CD4-positive, alpha-beta T cell treated with Interleukin-17A for 1 hour (primary cell): Measurements from ENCODE around the gene ASB10.
A peak's percentile ranks its signal among the peaks of the same experiment; 100 is the strongest.

ENCODE experiments used
- DNase-seq: peaks from one replicate; pipeline ENCODE4 v3.0.0-alpha.2; 2020

ASB10 gene

DNA sequence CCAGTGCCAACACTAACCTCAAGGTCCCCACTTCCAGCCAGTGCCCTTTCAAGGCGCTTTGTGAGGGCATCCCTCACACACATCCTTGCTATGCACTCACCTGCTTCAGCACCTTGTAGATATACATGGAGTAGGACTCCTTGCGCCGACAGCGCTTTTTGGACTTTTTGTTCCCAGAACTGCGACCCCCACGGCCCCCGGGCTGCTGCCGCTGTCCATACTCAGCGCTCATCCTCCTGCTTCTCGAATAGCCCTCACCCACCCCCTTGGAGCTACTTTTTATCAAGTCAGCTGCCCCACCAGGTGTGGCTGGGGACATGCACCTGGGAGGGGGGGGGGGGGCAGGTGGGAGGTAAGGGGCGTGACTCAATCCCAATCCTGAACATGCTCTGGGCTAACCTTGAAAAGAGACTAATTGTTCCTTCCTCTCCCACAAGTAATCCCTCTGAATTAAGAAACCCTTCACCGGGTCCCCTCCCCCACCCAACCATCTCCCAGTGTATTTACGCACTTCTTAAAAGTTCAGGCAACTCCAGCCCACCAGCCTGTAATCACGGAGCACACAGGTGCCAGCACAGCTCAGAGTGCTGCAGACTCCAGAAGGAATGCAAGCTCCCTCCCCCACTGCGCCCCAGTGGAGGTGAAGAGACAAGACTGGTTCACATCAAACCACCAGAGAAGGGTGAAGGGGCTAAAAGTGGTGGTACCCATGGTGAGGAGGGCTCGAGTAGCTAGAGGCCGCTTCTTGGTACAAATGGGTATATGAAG lies 23.2 kb upstream of the ASB10 start, which contains the start of gene H2BK1:
Gene H2BK1, minus strand, starts transcription at position 402 of the 768 bp plus-strand sequence. Its CDS starts 170 bp downstream, at position 232.
- no peak for DNase-seq

DNA sequence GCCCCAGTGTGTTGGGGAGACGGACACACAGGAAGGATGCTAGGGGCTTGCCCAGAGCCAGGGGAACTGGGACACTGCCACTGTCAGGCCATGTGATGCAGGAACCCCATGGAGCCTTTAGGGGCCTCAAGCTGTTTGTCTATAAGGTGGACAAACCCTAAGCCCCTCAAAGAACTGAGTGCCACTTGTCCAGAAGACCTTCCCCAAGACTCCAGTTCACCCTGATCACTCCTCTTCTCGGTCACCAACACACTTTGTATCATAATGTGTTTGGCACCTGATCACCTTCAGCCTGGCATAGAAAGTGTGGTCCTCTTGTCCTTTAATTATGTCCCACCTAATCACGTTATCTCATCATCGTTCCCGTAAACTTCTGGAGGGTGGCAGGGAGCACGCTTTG lies 22.5 kb upstream of the ASB10 start:
- DNase-seq = no peak

DNA sequence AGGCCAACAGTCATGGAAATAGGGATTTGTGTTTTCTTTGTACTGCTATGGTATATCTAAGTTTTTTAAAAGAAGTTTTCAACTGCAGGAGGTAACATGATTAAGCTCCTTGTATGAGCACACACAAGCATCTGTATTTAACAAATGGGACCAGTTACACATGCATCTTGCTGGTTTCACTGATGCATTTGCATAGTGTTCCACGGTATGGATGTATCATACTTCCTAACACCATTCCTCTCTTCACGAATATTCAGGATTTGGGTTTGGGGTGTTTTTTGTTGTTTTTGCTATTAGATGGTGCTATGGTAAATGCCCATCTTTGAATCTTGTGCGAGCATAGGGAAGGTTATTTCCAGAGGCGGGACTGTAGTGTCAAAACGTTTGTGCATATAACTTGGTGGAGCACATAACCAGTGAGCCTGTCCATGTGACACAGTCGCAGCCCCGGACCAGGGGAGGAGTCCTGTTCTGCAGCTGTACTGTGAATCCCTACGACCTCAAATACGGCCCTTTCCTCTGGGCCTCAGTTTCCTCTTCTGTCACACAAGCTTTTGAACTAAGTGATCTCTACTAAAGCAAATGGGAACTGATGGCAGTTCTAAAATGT lies 21.3 kb upstream of the ASB10 start:
- DNase-seq = no peak

DNA sequence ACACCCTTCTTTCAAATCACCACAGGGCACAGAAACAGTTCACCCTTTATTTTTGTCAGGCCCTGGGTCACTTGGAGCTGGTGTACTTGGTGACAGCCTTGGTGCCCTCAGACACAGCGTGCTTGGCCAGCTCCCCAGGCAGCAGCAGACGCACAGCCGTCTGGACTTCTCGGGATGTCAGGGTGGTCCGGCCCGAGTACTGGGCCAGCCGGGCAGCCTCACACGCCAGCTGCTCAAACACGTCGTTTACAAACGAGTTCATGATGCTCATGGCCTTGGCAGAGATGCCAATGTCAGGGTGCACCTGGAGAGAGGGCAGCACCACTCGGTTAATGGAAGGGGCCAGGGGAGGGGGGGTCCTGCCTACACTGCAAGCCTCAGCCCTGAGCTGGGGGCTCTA lies 20.8 kb upstream of the ASB10 start:
- no peak for DNase-seq

DNA sequence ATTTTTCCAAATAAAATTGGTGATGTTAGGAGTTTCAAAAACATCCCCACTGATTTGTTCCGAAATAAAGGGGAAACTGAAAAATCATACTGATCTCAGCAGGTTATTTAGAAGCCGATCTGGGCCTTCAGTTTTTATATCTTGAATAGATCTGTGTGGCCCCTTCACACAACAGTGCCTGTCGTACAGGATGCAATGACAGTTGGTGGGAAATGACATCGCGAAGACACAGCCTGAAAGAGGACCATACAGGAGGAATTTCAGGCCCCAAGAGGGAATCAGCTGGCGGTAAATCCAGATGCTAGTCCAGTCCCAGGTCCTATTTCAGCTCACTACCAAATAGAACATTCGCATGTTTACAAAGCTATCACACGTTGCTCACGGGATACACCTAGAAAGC lies 20.3 kb upstream of the ASB10 start:
- DNase-seq = no peak

DNA sequence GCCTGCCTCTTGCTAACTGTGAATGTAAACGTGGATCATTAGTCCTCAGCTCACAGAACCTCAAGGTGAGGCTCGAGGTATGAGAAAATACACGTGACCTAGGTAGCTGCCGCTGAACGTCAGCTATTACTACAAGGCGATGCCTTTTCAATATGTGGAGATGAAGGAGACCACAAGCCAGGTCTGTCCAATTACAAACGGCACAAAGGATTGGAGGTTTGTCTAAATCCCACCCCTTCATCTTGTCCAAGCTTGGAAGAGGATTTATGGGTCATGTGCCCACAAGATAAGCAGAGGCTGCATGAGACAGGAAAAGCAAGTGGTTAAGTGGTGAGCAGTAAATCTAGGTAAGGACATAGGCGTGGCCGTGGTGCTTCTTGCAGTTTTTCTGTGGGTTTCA lies 19.9 kb upstream of the ASB10 start:
- peak; percentile 76 for DNase-seq

DNA sequence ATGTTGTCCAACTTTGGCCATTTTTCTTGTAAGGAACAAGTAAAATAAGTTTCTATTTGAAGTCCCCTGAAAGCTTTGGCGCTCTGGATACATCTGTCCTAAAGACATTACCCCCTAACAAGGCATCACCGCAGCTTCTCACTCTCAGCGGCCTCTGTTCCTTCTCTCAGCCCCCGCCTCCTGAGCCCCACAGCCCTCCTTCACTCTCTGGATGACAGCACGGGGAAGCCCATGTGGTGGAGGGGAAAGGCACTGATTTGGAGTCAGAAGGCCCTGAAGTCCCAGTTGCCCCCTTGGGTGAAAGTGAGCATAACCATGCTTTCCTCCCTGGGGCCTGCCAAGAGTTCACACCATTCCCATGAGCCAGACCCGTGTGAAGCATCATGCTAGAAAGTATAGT lies 18.7 kb upstream of the ASB10 start:
- no peak for DNase-seq

DNA sequence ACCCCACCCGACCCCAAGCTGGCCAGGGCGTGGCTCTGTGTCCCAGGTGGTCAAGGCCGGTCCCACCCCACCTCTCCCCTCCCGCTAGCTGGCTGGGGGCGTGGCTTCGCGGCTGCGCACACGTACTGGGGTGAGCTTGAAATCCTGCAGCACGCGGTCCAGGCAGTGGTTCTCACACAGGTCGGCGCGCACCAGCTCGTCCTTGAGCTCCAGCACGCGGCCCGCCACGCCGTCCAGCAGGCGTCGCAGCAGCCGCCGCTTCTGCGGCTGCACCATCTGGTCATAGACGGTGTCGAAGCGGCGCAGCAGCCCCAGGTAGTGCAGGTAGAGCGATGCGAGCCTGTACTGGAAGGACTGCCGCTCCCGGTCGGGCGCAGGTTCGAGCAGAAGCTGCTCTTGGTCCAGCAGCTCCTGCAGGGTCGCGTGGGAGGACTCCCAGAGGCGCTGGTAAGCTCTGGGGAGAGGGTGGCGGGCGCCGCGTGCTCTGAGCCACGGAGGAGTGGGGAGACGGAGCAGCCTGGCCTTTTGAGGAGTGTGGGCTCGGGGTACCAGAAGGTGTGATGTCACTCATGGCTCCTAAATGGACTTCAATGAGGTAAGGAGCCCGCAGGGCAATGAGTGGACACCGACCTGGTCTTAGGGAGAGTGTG lies 17.5 kb upstream of the ASB10 start:
- DNase-seq = no peak

DNA sequence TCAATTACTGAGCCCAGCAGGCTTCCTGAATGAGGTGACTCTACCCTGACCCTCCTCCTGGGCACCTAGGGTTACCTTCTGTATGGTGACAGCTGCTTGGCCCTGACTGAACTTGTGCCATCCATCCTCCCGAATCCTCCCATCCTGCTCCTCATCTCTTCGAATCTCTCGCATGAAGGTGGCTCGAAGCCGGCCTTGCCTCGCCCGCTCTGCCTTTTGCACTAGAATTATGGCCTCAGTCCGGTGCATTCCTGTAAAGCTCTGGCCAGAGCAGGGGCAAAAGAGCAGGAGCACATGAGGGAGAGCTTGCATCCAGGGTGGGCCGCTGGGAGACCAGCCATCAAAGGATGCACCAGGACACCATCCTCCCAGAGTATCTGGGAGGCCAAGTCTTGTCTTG lies 15.8 kb upstream of the ASB10 start:
- no peak for DNase-seq

DNA sequence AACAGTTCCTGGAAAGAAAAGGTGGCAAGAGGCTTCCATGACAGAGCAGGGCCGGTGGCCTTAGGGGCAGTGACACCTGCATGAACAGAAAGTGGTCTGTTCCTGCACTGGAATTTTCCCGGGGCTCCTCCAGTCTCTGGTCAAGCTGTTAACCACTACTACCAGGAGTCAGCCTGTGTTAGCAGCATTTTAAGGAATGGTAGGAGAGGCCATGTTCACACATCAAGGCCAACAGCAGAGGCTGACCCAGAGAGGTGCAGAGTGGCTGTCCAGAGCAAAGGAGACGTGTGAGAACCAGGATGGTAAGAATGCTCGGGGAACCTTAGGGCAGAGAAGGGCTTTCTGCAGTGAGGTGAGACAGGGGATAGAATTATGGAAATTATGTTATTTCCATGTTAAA lies 14.7 kb upstream of the ASB10 start:
- no peak for DNase-seq

DNA sequence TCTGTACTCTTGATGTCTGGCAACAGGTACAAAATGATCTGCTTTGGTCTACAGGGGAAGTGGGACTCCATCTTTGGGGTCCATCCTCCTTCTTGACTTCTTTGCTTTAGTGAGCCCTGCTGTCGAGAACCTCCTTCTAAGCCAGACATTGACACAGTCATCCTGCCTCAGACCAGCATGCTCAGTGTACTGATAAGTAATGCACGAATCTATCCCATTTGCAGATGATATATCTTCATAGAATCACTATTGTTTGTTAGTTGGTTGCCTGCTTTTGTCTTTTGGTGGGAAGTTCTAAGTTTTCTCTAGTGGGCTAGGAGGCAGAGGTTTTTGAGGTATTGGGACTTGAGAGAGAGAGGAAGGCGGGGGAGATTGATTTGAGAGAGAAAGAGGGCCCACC lies 14.3 kb upstream of the ASB10 start:
- no peak for DNase-seq

DNA sequence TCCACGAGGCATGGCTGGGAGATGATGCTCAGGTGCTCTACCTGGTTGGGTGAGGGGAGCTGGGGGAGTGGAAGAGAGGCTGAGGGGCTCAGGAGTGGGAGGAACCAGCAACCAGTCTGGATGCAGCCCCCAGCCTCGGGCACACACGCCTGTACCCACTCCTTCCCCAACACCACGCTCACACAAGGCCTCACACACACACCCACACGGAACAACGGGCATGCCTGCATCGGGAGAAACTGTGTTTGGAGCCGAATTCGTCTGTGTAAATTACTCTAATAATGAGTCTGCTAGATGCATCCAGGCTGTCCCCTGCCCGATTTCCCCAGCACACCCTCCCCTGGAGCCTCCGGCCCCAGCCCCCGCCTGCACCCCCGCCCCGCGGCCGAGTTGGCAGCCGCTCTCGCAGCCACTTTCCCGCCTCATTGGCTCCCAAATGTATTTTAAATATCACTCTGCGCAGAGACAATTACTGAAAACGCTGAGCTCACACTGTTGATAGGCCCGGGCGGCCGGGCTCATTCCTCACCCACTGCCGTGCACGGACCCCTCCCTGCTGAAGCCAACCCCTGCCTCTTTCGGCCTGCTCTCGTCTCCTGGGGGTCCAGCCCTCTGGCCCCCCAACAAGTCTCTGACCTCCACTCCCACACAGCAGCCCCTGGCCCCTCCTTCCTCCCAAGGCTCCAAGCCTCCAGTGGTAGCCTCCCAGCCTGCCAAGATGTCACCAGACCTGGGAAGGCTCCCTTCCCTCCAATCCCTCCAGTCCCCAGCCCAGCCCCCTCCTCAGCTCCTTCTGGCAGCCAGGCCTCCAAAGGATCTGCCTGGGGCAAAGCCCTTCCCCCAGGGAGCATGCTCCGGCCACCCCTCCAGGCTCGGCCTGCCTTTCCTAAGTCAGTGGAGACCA lies 12.1 kb upstream of the ASB10 start:
- no peak for DNase-seq

DNA sequence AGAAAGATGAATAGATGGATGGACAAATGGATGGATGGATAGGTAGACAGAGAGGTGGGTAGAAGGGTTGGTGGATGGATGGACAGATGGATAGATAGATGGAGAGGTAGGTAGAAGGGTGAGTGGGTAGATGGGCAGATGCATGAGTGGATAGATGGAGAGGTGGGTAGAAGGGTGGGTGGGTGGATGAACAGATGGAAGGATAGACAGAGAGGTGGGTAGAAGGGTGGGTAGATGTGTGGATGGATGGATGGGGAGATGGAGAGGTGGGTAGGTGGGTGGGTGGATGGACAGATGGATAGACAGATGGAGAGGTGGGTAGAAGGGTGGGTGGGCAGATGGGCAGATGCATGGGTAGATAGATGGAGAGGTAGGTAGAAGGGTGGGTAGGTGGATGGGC lies 10.9 kb upstream of the ASB10 start:
- no peak for DNase-seq

DNA sequence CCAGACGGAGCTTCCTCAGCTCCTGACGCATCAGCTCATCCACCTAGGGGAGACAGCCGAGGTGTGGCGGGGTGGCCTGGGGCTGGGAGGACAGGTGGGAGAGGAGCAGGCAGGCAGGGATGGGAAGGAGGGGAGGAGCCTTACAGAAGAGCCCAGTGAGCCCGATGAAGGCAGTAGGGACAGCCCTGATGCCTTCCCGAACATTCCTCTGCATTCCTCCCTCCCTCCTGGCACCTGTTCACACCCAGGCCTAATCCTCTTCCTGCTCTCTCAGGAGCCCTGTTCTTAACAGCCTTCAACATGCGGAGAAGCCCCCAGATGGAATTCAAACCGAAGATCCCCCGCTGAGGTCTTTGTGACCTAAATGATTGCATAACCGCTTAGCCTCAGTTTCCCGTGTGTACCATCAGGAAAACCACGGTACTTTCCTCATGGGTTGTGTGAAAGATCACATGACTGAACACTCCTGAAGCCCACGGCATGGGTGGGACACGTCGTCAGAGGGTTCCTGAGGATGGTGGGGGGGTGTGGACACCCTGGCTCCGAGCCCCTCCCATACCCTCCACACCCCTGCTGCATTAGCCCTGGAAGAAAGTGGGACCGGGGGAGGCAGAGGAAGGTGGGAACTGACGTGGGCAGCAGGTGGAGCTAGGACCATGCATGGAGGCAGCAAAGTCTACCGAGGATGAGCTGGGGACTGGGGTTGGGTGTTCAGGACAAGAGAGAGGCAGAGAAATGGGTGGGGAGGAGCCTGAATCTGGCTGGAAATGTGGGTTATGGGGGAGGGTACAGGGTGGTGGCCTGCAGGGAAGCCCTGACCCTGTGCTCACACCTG lies 8.8 kb upstream of the ASB10 start:
- no peak for DNase-seq

DNA sequence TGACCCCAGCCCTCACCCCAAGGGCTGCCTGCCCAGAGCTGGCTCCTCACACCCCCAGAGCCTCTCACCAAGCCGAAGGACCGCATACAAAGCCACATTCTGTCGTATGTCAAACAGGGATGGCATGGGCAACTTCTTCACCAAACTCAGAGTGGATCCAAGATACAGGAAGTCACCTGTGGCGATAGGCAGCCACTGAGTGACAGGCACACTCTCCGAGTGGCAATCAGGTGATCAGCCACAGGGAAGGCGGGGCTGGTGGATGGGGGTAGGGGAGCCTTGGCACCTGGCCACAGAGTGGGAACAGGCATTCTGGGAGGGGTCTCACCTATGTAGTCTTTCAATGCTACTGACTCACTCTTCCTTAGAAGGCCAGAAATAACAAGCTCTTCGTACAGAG lies 7.1 kb upstream of the ASB10 start:
- DNase-seq = no peak

DNA sequence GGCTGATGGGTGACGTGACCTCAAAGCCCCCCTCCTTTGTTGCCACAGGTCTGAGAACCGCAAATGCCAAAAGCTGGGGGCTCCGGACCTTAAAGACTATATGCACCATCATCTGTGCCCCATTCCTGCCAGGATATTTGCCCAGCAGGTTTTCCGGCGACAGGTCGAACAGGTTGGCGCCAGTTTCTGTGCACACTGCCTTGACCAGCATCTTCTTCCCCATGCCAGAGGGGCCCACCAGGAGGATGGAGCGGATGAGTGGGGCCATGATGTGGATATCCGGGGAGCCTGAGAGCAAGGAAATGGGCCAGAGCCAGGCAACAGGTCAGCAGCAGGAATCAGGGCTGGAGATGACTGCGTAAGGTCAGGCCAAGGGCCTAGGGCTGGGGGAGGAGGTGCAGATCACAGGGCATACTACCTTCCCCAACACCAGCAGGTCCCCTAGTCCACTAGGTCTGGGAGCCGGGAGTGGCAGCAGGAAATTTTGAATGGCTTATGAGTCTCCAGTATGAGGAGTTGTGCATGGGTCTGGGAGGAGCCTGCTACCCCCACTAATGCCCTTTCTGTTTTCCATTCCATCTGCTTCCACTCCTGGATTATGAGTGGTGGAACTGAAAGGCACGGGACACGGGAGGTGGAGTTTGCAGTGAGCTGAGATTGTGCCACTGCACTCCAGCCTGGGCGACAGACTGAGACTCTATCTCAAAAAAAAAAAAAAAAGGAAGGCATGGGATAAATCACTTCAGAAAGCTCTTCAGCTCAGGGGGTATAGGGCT lies 6.3 kb upstream of the ASB10 start:
- no peak for DNase-seq

DNA sequence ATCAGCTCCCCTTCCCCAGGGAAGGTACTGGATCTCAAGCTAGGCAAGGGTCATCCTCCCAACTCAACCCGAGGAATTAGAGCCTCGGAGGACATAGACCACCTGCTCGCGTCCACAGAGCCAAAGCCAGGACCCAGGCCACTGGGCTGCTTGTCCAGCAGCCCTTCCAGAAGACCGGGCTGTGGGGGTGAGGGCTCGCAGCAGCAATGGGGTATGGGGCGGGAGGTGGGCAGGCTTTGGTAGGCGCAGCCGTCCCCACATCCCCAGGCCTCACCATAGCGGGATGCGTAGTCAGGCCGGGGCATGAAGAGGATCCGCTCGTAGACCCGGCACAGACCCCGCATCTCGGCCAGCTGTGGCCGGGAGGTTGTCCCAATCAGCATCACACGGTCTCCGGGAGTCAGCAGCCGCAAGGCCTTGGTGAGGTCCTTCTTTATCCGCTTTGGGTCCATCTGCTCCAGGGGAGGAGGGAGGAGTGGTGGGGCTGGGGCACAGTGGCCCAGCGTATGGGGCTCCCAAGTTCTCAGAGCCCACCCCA lies 5.0 kb upstream of the ASB10 start:
- no peak for DNase-seq

DNA sequence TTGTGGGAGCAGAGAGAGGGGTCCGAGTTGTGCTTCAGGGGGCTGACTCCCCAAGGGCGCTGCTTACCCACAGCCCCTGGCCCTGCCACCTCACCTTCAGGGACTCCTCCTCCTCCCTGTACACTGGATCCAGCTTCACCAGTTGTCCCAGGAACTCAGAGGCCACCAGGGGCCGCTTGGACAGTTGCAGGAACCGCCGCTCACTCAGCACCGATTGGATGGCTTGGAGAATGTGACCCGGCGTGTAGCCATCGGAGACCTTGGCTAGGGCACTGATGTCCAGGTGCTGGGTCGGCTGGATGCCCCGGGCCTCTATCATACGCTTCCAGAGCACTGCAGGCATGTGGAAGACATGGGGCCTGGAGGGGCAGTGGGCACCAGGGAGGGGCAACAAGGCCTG lies 4.5 kb upstream of the ASB10 start:
- DNase-seq = no peak

DNA sequence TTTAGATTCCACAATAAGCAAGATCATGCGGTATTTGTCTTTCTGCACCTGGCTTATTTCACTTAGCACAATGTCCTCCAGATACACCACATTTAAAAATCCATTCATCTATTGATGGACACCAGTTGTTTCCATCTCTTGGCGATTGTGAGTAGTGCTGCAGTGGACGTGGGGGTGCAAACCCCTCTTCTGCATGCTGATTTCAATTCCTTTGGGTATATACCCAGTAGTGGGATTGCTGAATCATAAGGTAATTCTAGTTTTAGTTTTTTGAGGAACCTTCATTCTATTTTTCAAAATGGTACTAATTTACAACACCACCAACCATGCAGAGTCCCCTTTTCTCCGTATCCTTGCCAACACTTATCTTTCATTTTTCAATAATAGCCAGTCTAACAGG lies 2.0 kb upstream of the ASB10 start:
- DNase-seq = no peak

DNA sequence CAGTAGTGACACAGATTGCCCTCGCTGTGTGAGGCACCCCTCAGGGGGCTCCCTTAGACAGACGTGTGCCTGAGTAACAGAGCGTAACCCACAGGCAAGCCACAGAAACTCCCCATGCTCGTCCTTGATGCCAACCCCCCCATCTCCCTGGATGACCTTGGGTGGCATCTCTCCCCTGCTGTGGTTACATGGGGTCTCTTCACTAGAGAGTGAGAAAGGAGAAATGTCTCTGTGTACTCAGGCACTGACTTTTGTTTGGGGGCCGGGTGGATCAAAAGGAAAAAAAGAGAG lies 1.1 kb upstream of the ASB10 start:
- no peak for DNase-seq
